Central memory CD8-positive, alpha-beta T cell (primary cell): ENCODE measurements around the gene COL25A1.

Source experiments
- ATAC-seq: fragments of 150-1000 bp; cut with Tn5 transposase; replicated peaks from 2 replicates; pipeline ENCODE4 v1.10.0; 2022; ENCODE audit warnings: mild to moderate bottlenecking, moderate FRiP score, moderate number of reproducible peaks; ENCODE audit not compliant: poor library complexity, severe bottlenecking; ENCODE audit errors: extremely low read depth
- DNase-seq, 2 donors: peaks; one replicate each; pipeline ENCODE4 v3.0.0; 2021; ENCODE audit warnings: low spot score in 2 of 2
- H3K27ac Mint-ChIP-seq: one replicate; pipeline ENCODE4 v1.8.0; 2022; ENCODE audit warnings: low read depth, mild to moderate bottlenecking, moderate library complexity, mixed read lengths
- H3K27me3 Mint-ChIP-seq: one replicate; pipeline ENCODE4 v1.8.0; 2022; ENCODE audit warnings: mixed read lengths
- H3K36me3 Mint-ChIP-seq: one replicate; pipeline ENCODE4 v1.8.0; 2022; ENCODE audit warnings: mild to moderate bottlenecking, moderate library complexity, mixed read lengths; ENCODE audit not compliant: insufficient read depth
- H3K4me1 Mint-ChIP-seq: one replicate; pipeline ENCODE4 v1.8.0; 2022; ENCODE audit warnings: mixed read lengths
- H3K4me3 Mint-ChIP-seq: one replicate; pipeline ENCODE4 v1.8.0; 2022; ENCODE audit warnings: mild to moderate bottlenecking, moderate library complexity, mixed read lengths
- H3K9me3 Mint-ChIP-seq: one replicate; pipeline ENCODE4 v1.8.0; 2022; ENCODE audit warnings: mixed read lengths

COL25A1 gene

DNA sequence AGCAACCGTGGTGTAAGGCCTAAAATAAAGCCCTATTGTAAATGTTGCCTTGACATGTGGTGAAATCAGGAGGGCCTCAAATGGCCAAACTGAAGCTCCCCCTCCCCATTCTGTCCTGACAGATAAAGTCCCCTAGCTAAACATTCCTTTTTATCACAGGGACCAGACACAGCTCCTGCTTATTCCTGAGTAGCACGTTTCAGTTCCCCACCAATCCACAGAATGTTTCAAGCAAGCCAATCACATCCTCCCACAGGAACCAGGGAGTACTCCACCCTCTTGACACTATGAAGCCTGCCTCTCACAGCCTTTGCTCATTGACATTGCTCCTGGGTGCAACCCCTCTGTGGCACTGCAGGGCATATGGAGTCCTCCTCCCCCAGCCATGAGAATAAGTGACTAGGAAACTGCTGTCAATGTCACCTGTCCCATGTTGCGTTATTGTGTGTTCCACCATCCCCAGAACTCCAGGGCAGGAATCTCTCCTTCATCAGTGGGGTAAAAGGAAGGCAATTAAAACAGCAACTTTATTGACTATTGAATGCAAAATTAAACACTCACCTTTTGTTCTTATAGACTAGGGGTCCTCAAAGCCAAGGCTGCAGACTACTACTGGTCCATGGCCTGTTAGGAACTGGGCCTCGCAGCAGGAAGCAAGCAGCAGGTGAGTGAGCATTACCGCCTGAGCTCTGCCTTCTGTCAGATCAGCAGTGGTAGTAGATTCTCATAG lies 128.1 kb downstream of the COL25A1 start:
- no peak overlapping the region for H3K4me3 Mint-ChIP-seq
- H3K27me3 Mint-ChIP-seq, result peaks cover 18% of the 10 kb centered on the region
- DNase-seq (no peak), ATAC-seq (no peak)
- no peaks in the 10 kb centered on the region for H3K4me1 Mint-ChIP-seq
- H3K9me3 Mint-ChIP-seq, result no peaks in the 10 kb centered on the region
- H3K27ac Mint-ChIP-seq, result no peak overlapping the region
- H3K36me3 Mint-ChIP-seq, result no peaks in the 10 kb centered on the region

DNA sequence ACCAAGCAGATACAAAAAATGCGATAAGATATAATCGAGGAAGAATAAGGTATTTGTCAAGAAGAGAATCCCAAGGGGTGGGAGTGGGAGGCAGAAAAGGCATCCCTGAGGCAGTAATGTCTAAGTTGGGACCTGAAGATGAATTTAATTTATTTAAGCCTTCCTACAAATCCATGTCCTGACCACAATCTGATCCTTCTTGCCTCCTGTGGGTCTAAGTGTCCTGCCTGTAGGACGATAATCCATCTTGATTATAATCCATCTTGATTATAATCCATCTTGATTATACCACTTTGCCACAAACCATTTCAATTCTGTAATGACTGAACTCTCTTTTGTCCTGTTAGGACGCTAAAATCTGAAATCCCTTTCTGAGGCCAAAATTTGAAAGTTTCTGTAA lies 130.2 kb downstream of the COL25A1 start:
- ATAC-seq, result no peak
- Mint-ChIP-seq H3K9me3 (no peaks in the 10 kb centered on the region), H3K4me3 (no peak overlapping the region), H3K27ac (no peak overlapping the region), H3K27me3 (peaks cover 18% of the 10 kb centered on the region), H3K4me1 (no peaks in the 10 kb centered on the region), H3K36me3 (no peaks in the 10 kb centered on the region)
- DNase-seq, result no peak

DNA sequence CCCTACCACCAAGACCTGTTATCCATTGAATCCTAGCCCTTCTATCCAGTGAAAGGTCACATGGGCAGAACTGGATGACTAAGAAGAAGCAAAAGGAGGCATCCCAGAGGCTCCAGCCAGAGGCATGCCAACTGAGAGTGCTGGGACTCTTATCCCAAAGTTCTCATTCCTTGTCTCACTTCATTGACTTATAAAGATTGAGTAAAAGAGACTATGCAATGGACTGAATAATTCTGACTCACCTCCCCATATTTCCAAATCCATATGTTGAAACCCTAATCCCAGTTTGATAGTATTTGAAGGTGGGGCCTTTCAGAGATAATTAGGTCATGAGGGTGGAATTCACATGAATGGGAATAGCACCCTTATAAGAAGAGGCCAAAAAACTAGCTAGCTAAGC lies 131.4 kb downstream of the COL25A1 start:
- ATAC-seq (no peak), DNase-seq (no peak)
- Mint-ChIP-seq H3K27ac (no peak overlapping the region), H3K9me3 (no peaks in the 10 kb centered on the region), H3K36me3 (no peaks in the 10 kb centered on the region), H3K27me3 (peaks cover 14% of the 10 kb centered on the region), H3K4me3 (no peak overlapping the region), H3K4me1 (no peaks in the 10 kb centered on the region)

DNA sequence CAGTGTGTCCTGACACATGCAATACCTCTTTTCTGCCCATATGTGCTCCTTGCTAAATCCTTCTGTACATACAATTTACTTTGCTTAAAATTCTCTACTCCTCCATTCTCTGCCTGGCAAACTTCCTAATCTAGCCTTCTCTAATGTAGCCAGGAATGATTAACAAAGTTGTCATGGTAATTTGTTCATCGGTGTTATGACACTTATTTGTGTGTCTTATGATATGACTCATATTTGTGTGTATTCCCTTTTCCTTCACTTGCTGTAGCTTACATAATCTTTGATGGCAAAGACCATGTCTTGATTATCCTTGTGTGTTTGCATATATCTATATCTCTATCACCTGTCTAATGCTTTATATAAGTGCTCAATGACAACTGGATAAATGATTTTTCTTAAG lies 133.3 kb downstream of the COL25A1 start:
- no peaks in the 10 kb centered on the region for H3K36me3 Mint-ChIP-seq
- H3K4me1 Mint-ChIP-seq, result no peaks in the 10 kb centered on the region
- DNase-seq (no peak), ATAC-seq (no peak)
- H3K27me3 Mint-ChIP-seq, result peaks cover 15% of the 10 kb centered on the region
- H3K9me3 Mint-ChIP-seq, result no peaks in the 10 kb centered on the region
- no peak overlapping the region for H3K27ac Mint-ChIP-seq
- H3K4me3 Mint-ChIP-seq, result no peak overlapping the region

DNA sequence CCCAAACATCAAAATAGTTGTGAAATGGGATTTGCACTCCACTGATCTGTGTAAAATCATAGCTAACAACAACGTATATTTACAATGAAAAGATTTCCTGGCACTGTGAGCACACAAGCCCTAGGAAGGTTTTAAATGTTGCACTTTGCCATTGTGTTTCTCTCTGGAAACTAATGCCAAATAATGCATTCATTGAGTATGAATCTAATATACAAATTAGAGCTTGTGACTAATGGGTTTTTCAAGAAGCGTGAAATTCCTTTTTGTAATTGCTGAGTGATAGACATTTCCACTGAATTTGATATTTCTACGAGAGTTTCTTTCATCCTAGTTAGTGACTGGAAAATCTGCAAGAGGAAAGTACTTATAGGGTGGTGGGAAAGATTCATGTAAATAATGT lies 135.9 kb downstream of the COL25A1 start:
- DNase-seq (no peak), ATAC-seq (no peak)
- H3K9me3 Mint-ChIP-seq, result no peaks in the 10 kb centered on the region
- H3K4me3 Mint-ChIP-seq, result no peak overlapping the region
- H3K36me3 Mint-ChIP-seq, result no peaks in the 10 kb centered on the region
- no peaks in the 10 kb centered on the region for H3K4me1 Mint-ChIP-seq
- no peak overlapping the region for H3K27ac Mint-ChIP-seq
- peaks cover 8% of the 10 kb centered on the region for H3K27me3 Mint-ChIP-seq

DNA sequence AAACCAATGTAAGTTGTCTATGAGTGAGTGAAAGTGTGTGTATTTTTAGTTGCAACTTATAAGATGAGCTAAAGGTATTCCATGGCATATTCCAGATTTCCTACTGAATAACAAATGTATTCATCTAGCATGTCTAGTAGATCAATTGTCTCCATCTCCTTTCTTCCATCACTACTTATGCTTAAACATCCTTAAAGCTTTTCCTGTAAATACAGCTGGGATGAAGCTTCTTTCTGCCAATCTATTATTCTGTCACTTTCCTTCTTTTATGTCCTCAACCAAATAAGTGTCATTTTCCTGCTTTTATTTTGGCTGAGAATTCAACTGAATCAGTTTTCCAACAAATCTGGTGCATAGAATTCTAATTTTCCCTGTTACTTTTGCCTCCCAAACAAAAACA lies 136.3 kb downstream of the COL25A1 start:
- Mint-ChIP-seq H3K27me3 (peaks cover 8% of the 10 kb centered on the region), H3K4me1 (no peaks in the 10 kb centered on the region), H3K4me3 (no peak overlapping the region), H3K36me3 (no peaks in the 10 kb centered on the region), H3K9me3 (no peaks in the 10 kb centered on the region), H3K27ac (no peak overlapping the region)
- ATAC-seq (no peak), DNase-seq (no peak)

DNA sequence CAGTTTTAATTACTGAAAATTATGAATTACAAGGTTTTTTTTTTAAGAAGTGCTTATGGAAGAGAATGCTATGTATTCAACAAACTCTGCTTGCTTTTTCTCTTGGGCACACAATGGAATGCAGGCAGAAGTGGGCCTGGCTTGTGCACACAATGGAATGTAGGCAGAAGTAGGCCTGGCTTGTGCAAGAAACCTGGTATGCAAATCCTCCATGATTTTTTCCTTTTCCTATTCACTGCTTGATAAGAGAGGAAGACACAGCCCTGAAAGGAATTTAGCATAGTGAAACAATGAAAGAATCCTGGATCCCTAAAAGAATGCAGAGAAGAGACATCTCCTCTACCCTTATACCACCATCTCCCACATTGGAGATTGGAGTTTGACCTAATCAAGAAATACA lies 138.4 kb downstream of the COL25A1 start:
- H3K36me3 Mint-ChIP-seq, result no peaks in the 10 kb centered on the region

DNA sequence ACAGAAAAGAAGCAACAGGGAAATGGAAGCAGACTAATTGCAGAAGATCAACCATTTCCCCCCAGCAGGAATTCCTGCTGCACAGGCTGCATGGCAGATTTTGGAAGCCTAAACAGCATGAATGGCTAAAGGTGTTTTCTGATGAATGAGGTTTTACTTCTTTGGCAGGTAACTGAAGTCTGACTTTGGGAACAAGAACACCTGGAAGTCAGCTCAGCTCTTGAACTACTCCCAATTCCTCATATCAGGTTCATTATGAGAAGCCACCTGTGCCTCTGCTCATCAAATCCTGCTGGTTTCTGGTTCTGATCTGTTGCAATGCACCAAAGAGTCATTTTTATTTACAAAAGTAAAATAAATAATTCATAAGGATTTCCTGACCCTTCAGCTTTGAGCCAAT lies 139.0 kb downstream of the COL25A1 start:
- ATAC-seq, result no peak

More for the DNA sequence above, 138.4 kb downstream of the COL25A1 start:
- H3K9me3 Mint-ChIP-seq, result no peaks in the 10 kb centered on the region
- ATAC-seq (no peak), DNase-seq (no peak)
- no peak overlapping the region for H3K4me3 Mint-ChIP-seq
- no peaks in the 10 kb centered on the region for H3K4me1 Mint-ChIP-seq
- peaks cover 8% of the 10 kb centered on the region for H3K27me3 Mint-ChIP-seq
- H3K27ac Mint-ChIP-seq, result no peak overlapping the region

DNA sequence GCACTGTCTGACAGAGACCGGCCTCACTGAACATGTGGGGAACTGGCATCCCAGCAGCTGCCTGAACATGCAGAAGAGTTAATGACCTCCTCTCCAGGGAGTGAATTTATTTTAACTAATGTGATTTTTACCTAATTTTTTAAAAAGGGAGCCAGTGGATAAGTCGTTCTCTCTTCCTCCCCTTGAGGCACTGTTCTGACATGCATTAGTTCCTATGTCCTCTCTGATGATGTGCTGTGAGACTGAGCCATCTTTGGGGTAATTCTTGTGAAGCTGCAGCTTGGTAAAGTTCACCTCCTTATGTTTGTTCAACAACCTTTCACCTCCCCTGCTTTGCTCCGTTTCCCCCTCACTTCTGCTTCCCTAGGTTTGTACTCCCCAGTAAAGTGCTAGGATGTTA lies 139.7 kb downstream of the COL25A1 start:
- Mint-ChIP-seq H3K4me3 (no peak overlapping the region), H3K27ac (no peak overlapping the region), H3K36me3 (no peaks in the 10 kb centered on the region), H3K27me3 (peaks cover 8% of the 10 kb centered on the region), H3K4me1 (no peaks in the 10 kb centered on the region), H3K9me3 (no peaks in the 10 kb centered on the region)
- no peak for DNase-seq
- ATAC-seq, result no peak

More for the DNA sequence above, 139.0 kb downstream of the COL25A1 start:
- no peak overlapping the region for H3K27ac Mint-ChIP-seq
- no peaks in the 10 kb centered on the region for H3K9me3 Mint-ChIP-seq
- no peaks in the 10 kb centered on the region for H3K4me1 Mint-ChIP-seq
- H3K27me3 Mint-ChIP-seq, result peaks cover 8% of the 10 kb centered on the region
- DNase-seq, result no peak
- H3K4me3 Mint-ChIP-seq, result no peak overlapping the region
- no peaks in the 10 kb centered on the region for H3K36me3 Mint-ChIP-seq

DNA sequence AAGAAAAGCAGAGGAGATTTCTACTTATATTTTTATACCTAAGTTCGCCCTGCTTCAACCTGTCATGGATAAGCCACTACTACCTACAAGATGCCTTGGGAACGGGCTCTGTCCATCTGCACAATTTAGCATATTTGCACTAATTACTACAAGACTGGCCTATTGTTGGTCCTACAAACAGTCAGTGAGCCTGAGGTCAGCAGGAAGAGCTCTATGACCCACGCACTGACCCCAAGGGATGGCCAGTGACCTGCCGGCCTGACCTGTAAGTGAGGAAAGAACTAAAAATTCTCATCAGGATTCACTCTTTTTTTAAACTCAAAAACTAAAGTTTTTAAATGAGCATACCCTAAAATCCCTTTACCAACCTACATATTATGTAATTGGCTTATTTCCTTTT lies 142.0 kb downstream of the COL25A1 start:
- H3K4me3 Mint-ChIP-seq, result no peak overlapping the region
- no peaks in the 10 kb centered on the region for H3K27me3 Mint-ChIP-seq
- no peak overlapping the region for H3K27ac Mint-ChIP-seq
- no peak for ATAC-seq
- no peaks in the 10 kb centered on the region for H3K36me3 Mint-ChIP-seq
- DNase-seq, result no peak
- no peaks in the 10 kb centered on the region for H3K4me1 Mint-ChIP-seq
- H3K9me3 Mint-ChIP-seq, result no peaks in the 10 kb centered on the region

DNA sequence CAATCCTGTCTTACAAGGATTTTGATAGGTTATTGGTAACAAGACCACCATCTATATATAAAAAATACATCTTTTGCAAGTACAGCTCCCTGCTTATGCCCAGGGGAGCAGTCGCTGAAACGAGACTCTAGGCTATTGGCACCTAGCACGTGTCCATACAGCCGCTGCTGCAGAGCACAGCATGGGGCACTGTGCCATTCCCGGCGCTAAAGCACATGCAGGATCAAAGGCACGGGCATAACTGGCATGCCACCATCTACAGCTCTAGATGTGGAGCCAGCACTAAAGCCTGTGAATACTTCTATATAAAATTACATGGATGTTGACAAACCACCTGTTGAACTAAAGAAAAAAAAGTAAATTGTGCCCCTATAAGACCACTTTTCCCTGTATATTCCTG lies 144.8 kb downstream of the COL25A1 start:
- no peak for ATAC-seq

DNA sequence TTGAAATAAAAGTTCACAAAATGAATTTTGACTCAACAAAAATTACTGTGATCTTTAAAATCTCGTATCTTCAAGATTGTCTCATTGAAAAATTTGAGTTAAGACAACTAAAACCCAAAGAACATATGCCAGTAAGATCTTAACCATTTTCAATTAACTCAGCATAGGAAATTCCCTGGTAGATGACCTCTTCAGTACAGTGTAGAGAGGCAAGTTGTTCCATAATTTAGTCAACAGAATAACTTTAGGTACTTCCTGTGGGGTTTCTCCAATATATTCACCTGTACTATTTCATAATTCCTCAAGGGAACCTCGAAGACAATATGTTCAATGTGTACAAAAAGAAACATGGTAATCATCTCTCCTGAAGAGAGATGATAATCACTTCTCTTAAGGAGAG lies 145.3 kb downstream of the COL25A1 start:
- H3K4me3 Mint-ChIP-seq, result no peak overlapping the region
- H3K4me1 Mint-ChIP-seq, result no peaks in the 10 kb centered on the region
- DNase-seq, result no peak
- H3K27ac Mint-ChIP-seq, result no peak overlapping the region
- ATAC-seq, result no peak
- H3K9me3 Mint-ChIP-seq, result no peaks in the 10 kb centered on the region
- no peaks in the 10 kb centered on the region for H3K27me3 Mint-ChIP-seq
- H3K36me3 Mint-ChIP-seq, result no peaks in the 10 kb centered on the region

More for the DNA sequence above, 144.8 kb downstream of the COL25A1 start:
- DNase-seq, result no peak
- Mint-ChIP-seq H3K27me3 (no peaks in the 10 kb centered on the region), H3K27ac (no peak overlapping the region), H3K4me1 (no peaks in the 10 kb centered on the region), H3K36me3 (no peaks in the 10 kb centered on the region), H3K9me3 (no peaks in the 10 kb centered on the region), H3K4me3 (no peak overlapping the region)

DNA sequence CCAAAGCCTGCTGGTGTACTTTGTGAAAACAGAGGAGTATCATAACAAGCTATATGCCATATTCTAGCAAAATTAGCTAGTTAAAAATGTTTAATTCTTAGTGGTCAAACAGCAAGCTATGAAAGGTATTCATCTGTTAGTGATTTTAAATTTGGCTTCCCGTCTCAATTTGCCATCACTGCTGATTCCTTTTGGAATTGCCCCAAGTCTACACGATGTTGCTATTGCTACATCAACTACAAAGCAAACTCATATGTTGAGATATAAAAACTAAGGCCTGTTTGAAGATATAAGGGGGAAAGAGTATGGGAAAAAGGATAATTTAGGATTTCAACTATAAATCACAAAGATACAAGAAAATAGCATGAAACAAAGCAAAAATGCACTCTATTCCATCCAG lies 146.1 kb downstream of the COL25A1 start:
- H3K4me3 Mint-ChIP-seq, result no peak overlapping the region
- DNase-seq, result no peak
- no peaks in the 10 kb centered on the region for H3K9me3 Mint-ChIP-seq
- H3K27me3 Mint-ChIP-seq, result no peaks in the 10 kb centered on the region
- H3K36me3 Mint-ChIP-seq, result no peaks in the 10 kb centered on the region
- no peak overlapping the region for H3K27ac Mint-ChIP-seq
- no peak for ATAC-seq
- no peaks in the 10 kb centered on the region for H3K4me1 Mint-ChIP-seq
